ENCODE measurements around the gene TESK1. TPM values are rescaled to one million over a fixed set of nuclear protein-coding genes. Genes with fewer than 3 reads are reported as not detected.
"Not testable (repeated sequence)": the region's sequence is repeated elsewhere in the genome, so short reads cannot be mapped to it uniquely, and the experiment has no call there.

TESK1 gene
- total RNA-seq, 1 donor from 2014 or later, result 47.6 TPM

GRCh38 chr9:35627575-35627974 is 22.5 kb downstream of the TESK1 start:
- H3K9me3 Mint-ChIP-seq, result no peaks in the 10 kb centered on the region
- no peaks in the 10 kb centered on the region for H3K27me3 Mint-ChIP-seq (ENCODE audit: low read depth)
- DNase-seq (ENCODE audit: low read depth, low spot score), result no peak
- no peak for TF ChIP-seq CTCF (conservative IDR thresholded peaks at IDR 0.05)
- H3K36me3 Mint-ChIP-seq (ENCODE audit: low read depth), result no peaks in the 10 kb centered on the region
- H3K4me1 Mint-ChIP-seq, result no peaks in the 10 kb centered on the region
- no peak overlapping the region for H3K27ac Mint-ChIP-seq (ENCODE audit: unreplicated experiment)
- H3K4me3 Mint-ChIP-seq, result no peak overlapping the region

DNA sequence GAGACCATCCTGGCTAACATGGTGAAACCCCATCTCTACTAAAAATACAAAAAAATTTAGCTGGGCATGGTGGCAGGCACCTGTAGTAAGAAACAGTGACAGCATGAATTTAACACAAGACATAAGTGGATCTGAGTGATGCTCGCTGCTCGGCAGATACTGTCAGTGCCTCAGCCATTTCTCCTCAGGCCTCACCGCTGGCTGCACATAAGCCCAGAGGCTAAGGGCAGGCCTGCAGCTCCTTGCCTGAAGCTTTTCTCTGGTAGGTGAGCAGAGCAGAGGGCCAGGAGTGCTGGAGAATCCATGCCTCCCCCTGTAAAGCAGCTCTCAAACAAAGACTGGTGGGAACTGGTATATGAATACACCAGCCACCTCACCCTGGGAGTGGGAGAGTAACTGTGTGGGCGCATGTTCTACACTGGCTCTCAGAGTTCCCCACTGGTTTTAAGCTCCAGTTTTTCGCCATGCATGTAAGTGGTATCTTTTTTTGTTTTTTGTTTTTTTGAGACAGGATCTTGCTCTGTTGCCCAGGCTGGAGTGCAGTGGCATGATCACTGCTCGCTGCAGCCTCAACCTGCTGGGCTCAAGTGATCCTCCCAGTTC is 23.4 kb downstream of the TESK1 start:
- H3K9me3 Mint-ChIP-seq, result no peaks in the 10 kb centered on the region
- no peaks in the 10 kb centered on the region for H3K4me1 Mint-ChIP-seq
- no peak for TF ChIP-seq CTCF (conservative IDR thresholded peaks at IDR 0.05)
- H3K27ac Mint-ChIP-seq (ENCODE audit: unreplicated experiment), result no peak overlapping the region
- no peaks in the 10 kb centered on the region for H3K27me3 Mint-ChIP-seq (ENCODE audit: low read depth)
- no peaks in the 10 kb centered on the region for H3K36me3 Mint-ChIP-seq (ENCODE audit: low read depth)
- no peak overlapping the region for H3K4me3 Mint-ChIP-seq
- no peak for DNase-seq (ENCODE audit: low read depth, low spot score)

DNA sequence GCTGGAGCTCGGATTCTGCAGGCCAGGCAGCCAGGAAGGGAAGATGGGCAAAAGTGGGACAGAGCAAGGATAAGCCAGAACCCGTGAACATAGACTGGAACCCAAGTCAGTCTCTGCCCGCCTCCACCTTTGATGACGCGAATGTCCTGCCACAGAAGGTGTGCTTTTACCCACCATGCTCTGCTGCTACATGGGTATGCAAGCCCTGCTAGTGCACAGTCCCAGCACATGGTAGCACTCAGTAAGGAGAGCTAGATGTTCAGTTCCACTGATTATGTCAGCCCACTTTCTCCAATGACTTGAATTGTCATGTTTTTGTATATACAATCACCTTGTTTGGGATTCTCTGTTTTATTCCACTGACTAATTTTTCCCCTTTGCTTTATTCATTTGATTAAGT is 24.5 kb downstream of the TESK1 start:
- no peaks in the 10 kb centered on the region for H3K27me3 Mint-ChIP-seq (ENCODE audit: low read depth)
- no peaks in the 10 kb centered on the region for H3K36me3 Mint-ChIP-seq (ENCODE audit: low read depth)
- no peaks in the 10 kb centered on the region for H3K4me1 Mint-ChIP-seq
- TF ChIP-seq CTCF (conservative IDR thresholded peaks at IDR 0.05), result no peak
- no peak for DNase-seq (ENCODE audit: low read depth, low spot score)
- no peaks in the 10 kb centered on the region for H3K9me3 Mint-ChIP-seq
- H3K4me3 Mint-ChIP-seq, result no peak overlapping the region
- no peak overlapping the region for H3K27ac Mint-ChIP-seq (ENCODE audit: unreplicated experiment)

DNA sequence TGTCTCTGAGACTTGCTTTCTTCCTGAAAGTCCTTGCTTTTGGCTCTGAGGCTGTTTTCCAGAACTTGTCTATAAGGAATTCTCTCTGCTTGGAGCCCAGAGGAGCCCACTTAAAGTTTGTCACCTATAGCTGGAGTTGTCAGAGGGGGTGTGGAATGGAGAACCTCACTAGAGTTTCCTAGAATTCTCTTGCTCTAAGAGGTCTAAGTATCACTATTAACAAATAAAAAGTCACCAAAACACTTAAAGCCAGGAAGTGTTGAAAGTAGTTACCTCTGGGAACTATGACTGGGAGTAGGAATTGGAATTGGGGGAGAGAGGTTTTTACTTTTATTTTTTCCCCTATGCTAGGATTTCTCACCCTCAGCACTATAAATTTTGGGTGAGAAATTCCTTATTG is 30.7 kb downstream of the TESK1 start:
- peaks cover 2% of the 10 kb centered on the region for H3K27me3 Mint-ChIP-seq (ENCODE audit: low read depth)
- H3K4me1 Mint-ChIP-seq, result no peaks in the 10 kb centered on the region
- H3K36me3 Mint-ChIP-seq (ENCODE audit: low read depth), result peaks cover 4% of the 10 kb centered on the region
- H3K27ac Mint-ChIP-seq (ENCODE audit: unreplicated experiment), result no peak overlapping the region
- H3K9me3 Mint-ChIP-seq, result no peaks in the 10 kb centered on the region
- no peak for DNase-seq (ENCODE audit: low read depth, low spot score)
- no peak overlapping the region for H3K4me3 Mint-ChIP-seq
- TF ChIP-seq CTCF (conservative IDR thresholded peaks at IDR 0.05), result no peak

- no peak for TF ChIP-seq CTCF (conservative IDR thresholded peaks at IDR 0.05)
- DNase-seq (ENCODE audit: low read depth, low spot score), result no peak
- no peaks in the 10 kb centered on the region for H3K4me1 Mint-ChIP-seq
- H3K27ac Mint-ChIP-seq (ENCODE audit: unreplicated experiment), result no peak overlapping the region
- peaks cover 7% of the 10 kb centered on the region for H3K36me3 Mint-ChIP-seq (ENCODE audit: low read depth)
- peaks cover 2% of the 10 kb centered on the region for H3K27me3 Mint-ChIP-seq (ENCODE audit: low read depth)
- no peak overlapping the region for H3K4me3 Mint-ChIP-seq
- no peaks in the 10 kb centered on the region for H3K9me3 Mint-ChIP-seq
Measured at GRCh38 chr9:35636135-35636876, 31.2 kb downstream of the TESK1 start.

DNA sequence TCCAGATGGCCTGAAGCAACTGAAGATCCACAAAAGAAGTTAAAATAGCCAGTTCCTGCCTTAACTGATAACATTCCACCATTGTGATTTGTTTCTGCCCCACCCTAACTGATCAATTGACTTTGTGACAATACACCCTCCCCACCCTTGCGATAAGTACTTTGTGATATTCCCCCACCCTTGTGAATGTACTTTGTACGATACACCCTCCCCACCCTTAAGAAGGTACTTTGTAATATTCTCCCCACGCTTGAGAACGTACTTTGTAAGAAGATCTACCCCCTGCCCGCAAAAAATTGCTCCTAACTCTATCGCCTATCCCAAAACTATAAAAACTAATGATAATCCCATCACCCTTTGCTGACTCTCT is 31.8 kb downstream of the TESK1 start:
- not testable (repeated sequence) for DNase-seq (ENCODE audit: low read depth, low spot score); H3K9me3 Mint-ChIP-seq; H3K4me3 Mint-ChIP-seq; H3K27ac Mint-ChIP-seq (ENCODE audit: unreplicated experiment); H3K4me1 Mint-ChIP-seq; H3K27me3 Mint-ChIP-seq (ENCODE audit: low read depth)
- peaks cover 12% of the 10 kb centered on the region for H3K36me3 Mint-ChIP-seq (ENCODE audit: low read depth)

- not testable (repeated sequence) for DNase-seq (ENCODE audit: low read depth, low spot score); H3K4me1 Mint-ChIP-seq; H3K4me3 Mint-ChIP-seq; H3K9me3 Mint-ChIP-seq; H3K27ac Mint-ChIP-seq (ENCODE audit: unreplicated experiment); H3K27me3 Mint-ChIP-seq (ENCODE audit: low read depth)
- H3K36me3 Mint-ChIP-seq (ENCODE audit: low read depth), result peaks cover 12% of the 10 kb centered on the region
Measured at GRCh38 chr9:35637427-35637955, 32.4 kb downstream of the TESK1 start.

DNA sequence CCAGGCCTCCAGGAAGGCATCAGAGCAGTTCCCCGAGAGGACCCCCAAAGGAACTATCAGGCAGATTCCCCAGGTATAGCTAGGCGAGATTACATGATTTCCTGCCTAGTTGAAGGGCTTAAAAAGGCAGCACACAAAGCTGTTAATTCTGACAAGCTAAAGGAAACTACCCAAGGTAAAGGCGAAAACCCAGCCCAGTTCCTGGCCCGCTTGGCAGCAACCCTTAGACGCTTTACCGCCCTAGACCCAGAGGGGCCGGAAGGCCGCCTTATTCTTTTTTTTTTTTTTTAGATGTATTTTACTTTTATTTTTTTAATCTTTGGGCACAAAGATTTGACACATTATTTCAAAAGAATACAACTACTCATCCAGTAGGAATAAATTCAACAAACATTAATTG is 33.7 kb downstream of the TESK1 start:
- not testable (repeated sequence) for H3K27me3 Mint-ChIP-seq (ENCODE audit: low read depth); H3K4me3 Mint-ChIP-seq; H3K27ac Mint-ChIP-seq (ENCODE audit: unreplicated experiment); H3K4me1 Mint-ChIP-seq; H3K9me3 Mint-ChIP-seq; DNase-seq (ENCODE audit: low read depth, low spot score)
- peaks cover 12% of the 10 kb centered on the region for H3K36me3 Mint-ChIP-seq (ENCODE audit: low read depth)

DNA sequence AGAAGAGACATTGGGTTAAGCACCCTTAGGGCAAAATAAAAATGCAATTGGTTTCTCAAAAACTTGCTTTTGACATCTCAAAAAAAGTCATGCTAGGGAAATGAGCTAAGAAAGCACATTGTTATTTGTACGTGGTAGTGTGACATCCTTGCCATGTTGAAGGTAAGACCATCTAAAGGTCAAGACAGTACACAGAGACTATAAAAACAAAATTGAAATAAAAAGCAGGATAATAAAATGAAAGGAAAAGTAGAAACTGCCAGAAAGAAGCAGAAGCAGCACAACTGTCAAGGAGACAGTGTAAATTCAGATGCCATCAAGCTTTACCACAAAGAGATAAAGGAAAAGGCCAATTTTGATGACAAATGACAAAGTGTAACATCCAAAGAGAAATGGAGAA is 34.2 kb downstream of the TESK1 start:
- not testable (repeated sequence) for H3K4me3 Mint-ChIP-seq; DNase-seq (ENCODE audit: low read depth, low spot score); H3K4me1 Mint-ChIP-seq; H3K27ac Mint-ChIP-seq (ENCODE audit: unreplicated experiment); H3K9me3 Mint-ChIP-seq; H3K27me3 Mint-ChIP-seq (ENCODE audit: low read depth)
- peaks cover 12% of the 10 kb centered on the region for H3K36me3 Mint-ChIP-seq (ENCODE audit: low read depth)
